WTC11 (cell line): ENCODE results near the gene NHSL2. TPM values are rescaled to one million over a fixed set of nuclear protein-coding genes. Genes with fewer than 3 reads are reported as not detected.

ENCODE experiments used
- ATAC-seq: fragments of 200-7000 bp; cut with Tn5 transposase; 2 replicates; pipeline ENCODE4 v1.10.0; 2021; ENCODE audit warnings: mild to moderate bottlenecking, moderate library complexity
- CTCF ChIA-PET: fragments of 300-600 bp; sonication (Branson Sonifier 250); formaldehyde crosslinking; loops from one replicate; lab custom pipeline; 2021; ENCODE audit warnings: antibody characterized with exemption; lab: Charles Lee
- POLR2A ChIA-PET: fragments of 350-600 bp; sonication (Branson Sonifier 250); formaldehyde crosslinking; loops from one replicate; lab custom pipeline; 2021; ENCODE audit warnings: antibody characterized with exemption; lab: Charles Lee
- DNase-seq: peaks from one replicate; pipeline ENCODE4 v3.0.0; 2021; ENCODE audit warnings: low spot score
- H3K27ac Mint-ChIP-seq: 2 replicates; pipeline ENCODE4 v1.8.0; 2021; ENCODE audit warnings: mixed read lengths
- H3K27me3 Mint-ChIP-seq: 2 replicates; pipeline ENCODE4 v1.8.0; 2021; ENCODE audit warnings: low read depth, mild to moderate bottlenecking, moderate library complexity, mixed read lengths
- H3K36me3 Mint-ChIP-seq: 2 replicates; pipeline ENCODE4 v1.8.0; 2021; ENCODE audit warnings: mixed read lengths
- H3K4me1 Mint-ChIP-seq: 2 replicates; pipeline ENCODE4 v1.8.0; 2022; ENCODE audit warnings: mixed read lengths
- H3K4me3 Mint-ChIP-seq: 2 replicates; pipeline ENCODE4 v1.8.0; 2021; ENCODE audit warnings: mild to moderate bottlenecking, moderate library complexity, mixed read lengths
- H3K9me3 Mint-ChIP-seq: 2 replicates; pipeline ENCODE4 v1.8.0; 2021; ENCODE audit warnings: mixed read lengths
- CREB1 ChIP-seq: sonication (generic); formaldehyde crosslinking; IDR thresholded peaks from 2 replicates; pipeline ENCODE4 v1.8.0; 2023; ENCODE audit warnings: mild to moderate bottlenecking, missing genetic modification reagents
- CREM ChIP-seq: sonication (generic); formaldehyde crosslinking; IDR thresholded peaks from 2 replicates; pipeline ENCODE4 v1.8.1; 2022; ENCODE audit warnings: mild to moderate bottlenecking, missing genetic modification reagents, moderate library complexity
- EMX1 ChIP-seq: fragments of 250-450 bp; sonication (Bioruptor Pico); IDR thresholded peaks from 2 replicates; pipeline ENCODE4 v1.8.0; 2021; ENCODE audit warnings: mild to moderate bottlenecking
- ESRRA ChIP-seq: sonication (generic); formaldehyde crosslinking; IDR thresholded peaks from 2 replicates; pipeline ENCODE4 v1.8.1; 2022; ENCODE audit warnings: mild to moderate bottlenecking, missing genetic modification reagents, borderline replicate concordance
- FOXK1 ChIP-seq: sonication (generic); formaldehyde crosslinking; IDR thresholded peaks from 2 replicates; pipeline ENCODE4 v1.8.0; 2022; ENCODE audit warnings: mild to moderate bottlenecking, moderate library complexity, missing genetic modification reagents
- FOXP1 ChIP-seq: sonication (generic); formaldehyde crosslinking; IDR thresholded peaks from 2 replicates; pipeline ENCODE4 v1.8.0; 2022; ENCODE audit warnings: missing genetic modification reagents, mild to moderate bottlenecking, moderate library complexity, borderline replicate concordance
- HMGA2 ChIP-seq: fragments of 250-450 bp; sonication (Bioruptor Pico); IDR thresholded peaks from 2 replicates; pipeline ENCODE4 v1.4.0; 2021; ENCODE audit warnings: mild to moderate bottlenecking, moderate library complexity
- JAZF1 ChIP-seq: fragments of 250-450 bp; sonication (Bioruptor Pico); IDR thresholded peaks from 2 replicates; pipeline ENCODE4 v1.9.0; 2021; ENCODE audit warnings: moderate library complexity, mild to moderate bottlenecking, inconsistent platforms
- JUN ChIP-seq: sonication (generic); formaldehyde crosslinking; IDR thresholded peaks from 2 replicates; pipeline ENCODE4 v1.8.0; 2023; ENCODE audit warnings: mild to moderate bottlenecking, missing genetic modification reagents
- MXD4 ChIP-seq: fragments of 250-450 bp; sonication (Bioruptor Pico); IDR thresholded peaks from 2 replicates; pipeline ENCODE4 v1.8.0; 2021; ENCODE audit warnings: mild to moderate bottlenecking, moderate library complexity, borderline replicate concordance
- NR3C1 ChIP-seq: sonication (generic); formaldehyde crosslinking; conservative IDR thresholded peaks from 2 replicates; pipeline ENCODE4 v1.8.1; 2023; ENCODE audit warnings: low read depth, mild to moderate bottlenecking, missing genetic modification reagents
- PRRX2 ChIP-seq: fragments of 250-450 bp; sonication (Bioruptor Pico); IDR thresholded peaks from 2 replicates; pipeline ENCODE4 v1.8.0; 2021; ENCODE audit warnings: mild to moderate bottlenecking
- RORB ChIP-seq: fragments of 250-450 bp; sonication (Bioruptor Pico); IDR thresholded peaks from 2 replicates; pipeline ENCODE4 v1.9.0; 2021; ENCODE audit warnings: mild to moderate bottlenecking
- SMAD3 ChIP-seq: sonication (generic); formaldehyde crosslinking; IDR thresholded peaks from 2 replicates; pipeline ENCODE4 v1.8.0; 2022; ENCODE audit warnings: missing genetic modification reagents, mild to moderate bottlenecking, borderline replicate concordance
- SP1 ChIP-seq: sonication (generic); formaldehyde crosslinking; conservative IDR thresholded peaks from 2 replicates; pipeline ENCODE4 v1.8.1; 2022; ENCODE audit warnings: missing genetic modification reagents
- TCF7 ChIP-seq: sonication (generic); formaldehyde crosslinking; IDR thresholded peaks from 2 replicates; pipeline ENCODE4 v1.8.0; 2022; ENCODE audit warnings: mild to moderate bottlenecking, low read depth, missing genetic modification reagents, moderate library complexity
- ZNF121 ChIP-seq: sonication (generic); formaldehyde crosslinking; IDR thresholded peaks from 2 replicates; pipeline ENCODE4 v1.8.0; 2023; ENCODE audit warnings: missing genetic modification reagents
- ZNF232 ChIP-seq: sonication (generic); formaldehyde crosslinking; IDR thresholded peaks from 2 replicates; pipeline ENCODE4 v1.8.0; 2022; ENCODE audit warnings: mild to moderate bottlenecking, missing genetic modification reagents
- ZNF317 ChIP-seq: sonication (generic); formaldehyde crosslinking; IDR thresholded peaks from 2 replicates; pipeline ENCODE4 v1.8.1; 2023; ENCODE audit warnings: low read depth, mild to moderate bottlenecking, moderate library complexity, missing genetic modification reagents, borderline replicate concordance
- ZNF396 ChIP-seq: fragments of 250-450 bp; sonication (Bioruptor Pico); IDR thresholded peaks from 2 replicates; pipeline ENCODE4 v1.8.0; 2021; ENCODE audit warnings: mild to moderate bottlenecking, moderate library complexity, borderline replicate concordance
- total RNA-seq: library from RNA; stranded (reverse); gene quantifications from 3 replicates; pipeline ENCODE4 v1.2.3, GENCODE V29; 2021
- TF ChIP-seq, protein P1 (sequence below): sonication (generic); formaldehyde crosslinking; IDR thresholded peaks from 2 replicates; pipeline ENCODE4 v1.8.0; 2022; ENCODE audit warnings: missing genetic modification reagents
- TF ChIP-seq, protein P2 (sequence below): sonication (generic); formaldehyde crosslinking; IDR thresholded peaks from 2 replicates; pipeline ENCODE4 v1.8.1; 2022; ENCODE audit warnings: mild to moderate bottlenecking, moderate library complexity, missing genetic modification reagents
- TF ChIP-seq, protein P3 (sequence below): fragments of 250-450 bp; sonication (Bioruptor Pico); IDR thresholded peaks from 2 replicates; pipeline ENCODE4 v1.9.0; 2021; ENCODE audit warnings: mild to moderate bottlenecking
- TF ChIP-seq, protein P4 (sequence below): sonication (generic); formaldehyde crosslinking; IDR thresholded peaks from 2 replicates; pipeline ENCODE4 v1.8.0; 2023; ENCODE audit warnings: missing genetic modification reagents

The NHSL2 gene
- total RNA-seq, 1 experiment from 2014 or later = 7.9 TPM

DNA sequence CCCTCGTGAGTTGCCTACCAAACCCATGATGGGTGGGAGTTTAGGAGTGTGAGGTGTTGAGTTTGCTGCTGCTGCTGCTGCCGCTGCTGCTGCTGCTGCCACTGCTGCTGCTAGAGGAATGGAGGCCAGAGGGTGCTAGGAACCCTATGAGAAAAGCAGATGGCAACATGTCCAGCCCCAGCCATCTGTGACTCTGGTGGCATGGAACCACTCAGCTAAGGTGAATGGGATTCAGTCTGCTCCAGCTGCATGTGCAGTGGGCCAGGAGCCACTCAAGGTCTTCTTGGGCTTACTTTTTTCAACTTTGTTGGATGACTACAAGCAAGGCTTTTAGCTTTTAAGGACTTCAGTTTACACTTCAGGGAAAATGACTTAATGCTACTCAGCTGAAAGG, 117.3 kb downstream of the NHSL2 start (continued):
- TF ChIP-seq, protein P1, sequence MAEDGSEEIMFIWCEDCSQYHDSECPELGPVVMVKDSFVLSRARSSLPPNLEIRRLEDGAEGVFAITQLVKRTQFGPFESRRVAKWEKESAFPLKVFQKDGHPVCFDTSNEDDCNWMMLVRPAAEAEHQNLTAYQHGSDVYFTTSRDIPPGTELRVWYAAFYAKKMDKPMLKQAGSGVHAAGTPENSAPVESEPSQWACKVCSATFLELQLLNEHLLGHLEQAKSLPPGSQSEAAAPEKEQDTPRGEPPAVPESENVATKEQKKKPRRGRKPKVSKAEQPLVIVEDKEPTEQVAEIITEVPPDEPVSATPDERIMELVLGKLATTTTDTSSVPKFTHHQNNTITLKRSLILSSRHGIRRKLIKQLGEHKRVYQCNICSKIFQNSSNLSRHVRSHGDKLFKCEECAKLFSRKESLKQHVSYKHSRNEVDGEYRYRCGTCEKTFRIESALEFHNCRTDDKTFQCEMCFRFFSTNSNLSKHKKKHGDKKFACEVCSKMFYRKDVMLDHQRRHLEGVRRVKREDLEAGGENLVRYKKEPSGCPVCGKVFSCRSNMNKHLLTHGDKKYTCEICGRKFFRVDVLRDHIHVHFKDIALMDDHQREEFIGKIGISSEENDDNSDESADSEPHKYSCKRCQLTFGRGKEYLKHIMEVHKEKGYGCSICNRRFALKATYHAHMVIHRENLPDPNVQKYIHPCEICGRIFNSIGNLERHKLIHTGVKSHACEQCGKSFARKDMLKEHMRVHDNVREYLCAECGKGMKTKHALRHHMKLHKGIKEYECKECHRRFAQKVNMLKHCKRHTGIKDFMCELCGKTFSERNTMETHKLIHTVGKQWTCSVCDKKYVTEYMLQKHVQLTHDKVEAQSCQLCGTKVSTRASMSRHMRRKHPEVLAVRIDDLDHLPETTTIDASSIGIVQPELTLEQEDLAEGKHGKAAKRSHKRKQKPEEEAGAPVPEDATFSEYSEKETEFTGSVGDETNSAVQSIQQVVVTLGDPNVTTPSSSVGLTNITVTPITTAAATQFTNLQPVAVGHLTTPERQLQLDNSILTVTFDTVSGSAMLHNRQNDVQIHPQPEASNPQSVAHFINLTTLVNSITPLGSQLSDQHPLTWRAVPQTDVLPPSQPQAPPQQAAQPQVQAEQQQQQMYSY (CRISPR knock-in tag) = no peak
- TF ChIP-seq, protein P2, sequence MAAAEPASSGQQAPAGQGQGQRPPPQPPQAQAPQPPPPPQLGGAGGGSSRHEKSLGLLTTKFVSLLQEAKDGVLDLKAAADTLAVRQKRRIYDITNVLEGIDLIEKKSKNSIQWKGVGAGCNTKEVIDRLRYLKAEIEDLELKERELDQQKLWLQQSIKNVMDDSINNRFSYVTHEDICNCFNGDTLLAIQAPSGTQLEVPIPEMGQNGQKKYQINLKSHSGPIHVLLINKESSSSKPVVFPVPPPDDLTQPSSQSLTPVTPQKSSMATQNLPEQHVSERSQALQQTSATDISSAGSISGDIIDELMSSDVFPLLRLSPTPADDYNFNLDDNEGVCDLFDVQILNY (CRISPR knock-in tag) = no peak
- no peak for TF ChIP-seq CREB1 (CRISPR knock-in tag)
- no peak for TF ChIP-seq SP1 (CRISPR knock-in tag)
- TF ChIP-seq SMAD3 (CRISPR knock-in tag) = no peak
- TF ChIP-seq EMX1 (CRISPR knock-in tag) = no peak
- TF ChIP-seq, all 79 proteins: peak for 0

DNA sequence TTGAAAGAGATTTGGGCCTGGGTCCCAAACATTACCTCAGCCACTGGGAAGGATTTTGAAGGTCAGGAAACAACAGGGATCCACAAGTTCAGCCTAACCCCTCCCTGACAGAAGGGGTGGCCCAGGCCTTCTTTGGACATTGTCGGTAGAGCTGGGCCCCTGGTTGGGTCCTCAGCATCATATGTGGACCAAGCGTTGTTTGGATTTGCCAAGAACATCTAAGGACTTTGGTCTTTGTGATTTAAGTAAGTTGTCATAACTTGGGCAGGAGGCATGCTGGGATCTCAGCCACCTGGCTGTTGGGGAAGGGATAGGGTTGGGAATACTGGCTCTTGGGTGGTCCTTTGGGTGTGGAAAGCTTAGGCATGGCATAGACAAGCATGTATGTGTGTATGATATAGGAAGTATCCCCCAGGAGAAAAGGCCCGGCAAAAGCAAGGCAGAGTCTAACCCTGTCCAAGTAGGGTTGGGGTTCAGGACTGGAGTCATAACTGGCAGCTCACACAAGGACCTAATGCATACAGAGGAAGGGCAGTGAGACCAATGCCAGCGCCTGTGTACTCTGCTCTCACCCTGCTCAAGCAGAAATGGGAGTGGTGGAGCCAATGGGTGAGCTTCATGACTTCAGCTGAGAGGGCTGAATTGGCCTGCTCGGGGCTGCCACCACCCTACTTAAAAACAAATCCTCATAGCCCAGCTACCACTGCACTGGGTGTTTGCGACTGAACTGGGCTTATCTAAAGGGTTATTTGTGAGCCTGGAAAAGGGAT, 118.2 kb downstream of the NHSL2 start:
- Mint-ChIP-seq H3K36me3 (no peaks in the 10 kb centered on the region), H3K27me3 (no peaks in the 10 kb centered on the region), H3K9me3 (no peaks in the 10 kb centered on the region), H3K4me3 (no peak overlapping the region)
- CTCF ChIA-PET = interaction anchor here (0.9 to 2.4 kb wide), 3 partner anchors 8 to 40 kb away, joined by 3 to 9 read pairs (median 5); no protein-coding TSS in a partner anchor
- POLR2A ChIA-PET = no interaction called here
- TF ChIP-seq CREM (no peak), JAZF1 (CRISPR knock-in tag) (no peak), HMGA2 (no peak), PRRX2 (no peak), TCF7 (CRISPR knock-in tag) (no peak), ZNF121 (CRISPR knock-in tag) (no peak), FOXK1 (no peak), ZNF396 (CRISPR knock-in tag) (no peak), SP1 (CRISPR knock-in tag) (no peak), RORB (CRISPR knock-in tag) (no peak), ESRRA (no peak)
- TF ChIP-seq, protein P3, sequence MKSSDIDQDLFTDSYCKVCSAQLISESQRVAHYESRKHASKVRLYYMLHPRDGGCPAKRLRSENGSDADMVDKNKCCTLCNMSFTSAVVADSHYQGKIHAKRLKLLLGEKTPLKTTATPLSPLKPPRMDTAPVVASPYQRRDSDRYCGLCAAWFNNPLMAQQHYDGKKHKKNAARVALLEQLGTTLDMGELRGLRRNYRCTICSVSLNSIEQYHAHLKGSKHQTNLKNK (CRISPR knock-in tag) = no peak
- TF ChIP-seq, all 79 proteins: peak for 0
- H3K27ac Mint-ChIP-seq = no peak overlapping the region
- no peak for ATAC-seq
- DNase-seq = no peak
- H3K4me1 Mint-ChIP-seq = peaks cover 9% of the 10 kb centered on the region

DNA sequence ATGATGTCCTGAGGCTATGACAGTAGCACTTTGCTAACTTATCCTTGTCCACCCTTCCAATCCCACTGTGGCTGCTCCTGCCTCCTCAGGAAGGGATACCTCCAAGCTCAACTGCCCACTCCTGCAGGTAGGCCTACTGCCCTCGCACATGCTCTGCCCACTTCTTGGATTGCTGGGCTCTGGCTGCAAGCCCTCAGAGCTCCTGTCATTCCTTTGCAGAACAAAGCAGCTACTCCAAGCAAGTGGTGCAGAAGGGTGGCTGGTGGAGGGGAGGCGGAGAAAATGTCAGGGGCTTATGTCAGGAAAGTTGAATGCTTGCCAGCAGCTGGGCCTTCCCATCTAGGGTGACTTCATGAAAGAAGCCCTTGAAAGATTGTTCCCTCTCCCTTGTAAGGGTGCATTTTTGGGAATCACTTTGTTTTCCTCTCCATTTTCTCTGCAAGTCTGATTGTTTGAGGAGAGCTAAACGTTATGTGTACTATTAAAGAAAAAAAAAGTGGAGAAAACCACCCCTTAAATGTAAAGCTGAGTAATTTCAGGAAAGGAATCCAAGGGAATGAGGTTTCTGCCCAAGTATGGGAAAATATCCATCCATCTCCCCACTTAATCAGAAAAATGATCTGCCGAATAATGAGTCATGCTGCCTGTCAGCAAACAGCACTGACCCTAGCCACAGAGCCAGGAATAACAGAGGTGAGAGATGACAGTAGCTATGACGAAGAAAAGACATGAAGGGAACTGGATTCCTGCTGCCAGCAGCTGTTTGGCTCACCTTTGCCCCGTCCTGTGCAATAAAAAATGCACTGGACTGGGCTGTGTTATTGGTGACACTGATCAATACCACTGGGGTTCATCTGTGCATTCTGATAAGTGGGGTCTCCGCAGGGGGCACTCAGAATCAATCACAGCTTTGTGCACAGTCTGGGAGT, 119.1 kb downstream of the NHSL2 start:
- ChIA-PET POLR2A (no interaction called here), CTCF (interaction anchor here (0.9 to 2.4 kb wide), 4 partner anchors 8 to 39 kb away, joined by 3 to 11 read pairs (median 7); no protein-coding TSS in a partner anchor)
- H3K4me3 Mint-ChIP-seq = no peak overlapping the region
- H3K27ac Mint-ChIP-seq = no peak overlapping the region
- H3K27me3 Mint-ChIP-seq = no peaks in the 10 kb centered on the region
- ATAC-seq (no peak), DNase-seq (no peak)
- TF ChIP-seq NR3C1 (CRISPR knock-in tag) = no peak
- TF ChIP-seq MXD4 (CRISPR knock-in tag) = no peak
- TF ChIP-seq, protein P4, sequence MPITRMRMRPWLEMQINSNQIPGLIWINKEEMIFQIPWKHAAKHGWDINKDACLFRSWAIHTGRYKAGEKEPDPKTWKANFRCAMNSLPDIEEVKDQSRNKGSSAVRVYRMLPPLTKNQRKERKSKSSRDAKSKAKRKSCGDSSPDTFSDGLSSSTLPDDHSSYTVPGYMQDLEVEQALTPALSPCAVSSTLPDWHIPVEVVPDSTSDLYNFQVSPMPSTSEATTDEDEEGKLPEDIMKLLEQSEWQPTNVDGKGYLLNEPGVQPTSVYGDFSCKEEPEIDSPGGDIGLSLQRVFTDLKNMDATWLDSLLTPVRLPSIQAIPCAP (CRISPR knock-in tag) = no peak
- no peak for TF ChIP-seq JUN (CRISPR knock-in tag)
- no peak for TF ChIP-seq PRRX2
- TF ChIP-seq ZNF317 (CRISPR knock-in tag) = no peak
- no peak for TF ChIP-seq FOXP1 (CRISPR knock-in tag)
- TF ChIP-seq ZNF232 (CRISPR knock-in tag) = no peak
- H3K36me3 Mint-ChIP-seq = no peaks in the 10 kb centered on the region
- H3K4me1 Mint-ChIP-seq = peaks cover 9% of the 10 kb centered on the region
- H3K9me3 Mint-ChIP-seq = no peaks in the 10 kb centered on the region
